AG10803 (cell line): ENCODE data around the gene VRTN.

Source experiments
- DNase-seq: peaks from one replicate; pipeline ENCODE4 v3.0.0; 2010; ENCODE audit warnings: low read depth
- H3K4me3 ChIP-seq: 2 replicates; pipeline ENCODE4 v1.5.1; 2011; ENCODE audit warnings: mild to moderate bottlenecking, low read length, control low read depth
- CTCF ChIP-seq: conservative IDR thresholded peaks from 2 replicates; pipeline ENCODE4 v1.5.1; 2011; ENCODE audit warnings: mild to moderate bottlenecking, low read length, control low read depth, inconsistent platforms

The VRTN gene

GRCh38 chr14:74405663-74406062 lies 57.4 kb downstream of the VRTN start:
- no peak for TF ChIP-seq CTCF
- DNase-seq: no peak
- no peak overlapping the region for H3K4me3 ChIP-seq

DNA sequence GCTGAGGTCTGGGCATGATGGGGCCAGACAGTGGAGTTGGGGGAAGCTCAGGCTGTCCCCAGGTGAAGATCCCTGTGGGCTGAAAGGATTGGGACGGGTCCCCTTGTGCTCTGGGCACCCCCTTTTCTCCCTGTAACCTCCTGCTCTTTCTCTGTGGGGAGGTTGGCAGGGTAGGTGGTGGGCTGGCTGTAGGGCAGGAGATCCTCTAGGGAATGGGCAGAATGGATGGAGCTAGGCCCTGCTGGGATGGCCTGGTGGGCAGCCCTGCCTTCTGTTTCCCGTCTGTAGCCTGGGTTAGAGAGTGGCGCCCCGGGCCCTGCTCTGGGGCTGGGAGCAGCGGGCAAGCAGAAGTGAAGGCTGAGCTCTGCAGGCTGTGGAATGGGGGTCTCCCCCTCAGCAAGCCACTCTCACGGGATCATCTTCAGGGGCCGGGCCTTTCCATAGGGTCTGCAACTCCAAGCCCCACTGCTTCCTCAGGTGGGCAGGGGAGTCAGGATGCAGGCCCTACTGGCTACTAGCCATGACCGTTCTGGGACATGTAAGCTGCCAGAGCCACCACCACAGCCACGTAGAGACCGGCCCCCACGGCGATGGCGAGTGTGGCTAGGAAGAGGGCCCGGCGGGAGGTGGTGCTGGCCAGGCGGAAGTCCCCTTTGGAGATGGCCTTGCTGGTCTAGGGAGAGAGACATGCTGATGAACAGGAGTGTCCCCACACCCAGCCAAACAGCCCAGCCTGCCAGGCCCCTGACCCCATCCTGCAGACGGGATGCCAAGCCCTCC lies 58.9 kb downstream of the VRTN start:
- H3K4me3 ChIP-seq: no peak overlapping the region
- DNase-seq: no peak
- no peak for TF ChIP-seq CTCF

DNA sequence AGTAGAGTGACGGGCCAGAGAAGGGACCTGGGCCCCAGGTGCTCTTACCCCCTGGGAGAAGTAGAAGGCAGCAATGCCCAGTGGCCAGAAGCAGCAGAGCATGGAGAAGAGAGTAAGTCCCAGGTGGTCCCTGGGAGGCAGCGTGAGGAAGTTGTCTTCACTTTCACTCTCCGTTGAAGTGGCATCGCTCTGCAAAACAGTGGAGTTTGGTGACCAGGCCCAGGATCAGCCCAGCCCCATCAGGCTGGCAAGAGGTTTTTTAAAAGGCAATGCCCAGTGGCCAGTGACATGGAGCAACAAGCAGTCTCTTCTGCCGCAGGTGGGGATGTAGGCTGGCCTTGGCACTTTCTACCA lies 59.5 kb downstream of the VRTN start:
- H3K4me3 ChIP-seq: no peak overlapping the region
- no peak for TF ChIP-seq CTCF
- no peak for DNase-seq

DNA sequence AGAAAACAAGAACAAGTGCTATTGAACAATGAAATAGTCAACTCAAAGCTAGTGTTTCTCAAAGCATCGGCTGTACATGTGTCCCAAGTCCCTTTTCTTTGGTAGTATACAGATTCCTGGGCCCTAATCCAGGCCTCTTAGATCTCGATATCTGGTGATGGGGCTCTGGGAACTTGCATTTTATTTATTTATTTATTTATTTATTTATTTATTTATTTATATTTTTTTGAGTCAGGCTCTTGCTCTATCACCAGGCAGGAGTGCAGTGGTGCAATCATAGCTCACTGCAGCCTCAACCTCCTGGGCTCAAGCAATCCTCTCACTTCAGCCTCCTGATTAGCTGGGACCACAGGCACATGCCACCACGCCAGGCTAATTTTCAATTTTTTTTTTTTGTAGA lies 60.6 kb downstream of the VRTN start:
- no peak overlapping the region for H3K4me3 ChIP-seq
- no peak for TF ChIP-seq CTCF
- DNase-seq: no peak

GRCh38 chr14:74409441-74409840 lies 61.2 kb downstream of the VRTN start:
- no peak for TF ChIP-seq CTCF
- no peak for DNase-seq
- no peak overlapping the region for H3K4me3 ChIP-seq
